DND-41 (cell line): ENCODE measurements around the gene NME7.

Source experiments
- ATAC-seq: fragments of 200-7000 bp; cut with Tn5 transposase; 3 replicates; pipeline ENCODE4 v1.9.1; 2021; ENCODE audit warnings: low read depth; ENCODE audit not compliant: insufficient read depth
- DNase-seq: peaks from one replicate; pipeline ENCODE4 v3.0.0-alpha.2; 2020
- H2AFZ ChIP-seq: 2 replicates; pipeline ENCODE4 v1.6.0; 2012; ENCODE audit warnings: low read depth, low read length
- H3K27ac ChIP-seq: 2 replicates; pipeline ENCODE4 v1.5.1; 2012; ENCODE audit warnings: low read length, inconsistent platforms
- H3K27me3 ChIP-seq: fragments of 200-600 bp; sonication (generic); 2 replicates; pipeline ENCODE4 v1.6.0; 2012; ENCODE audit warnings: low read length, mild to moderate bottlenecking, inconsistent platforms; ENCODE audit not compliant: insufficient read depth, poor library complexity
- H3K36me3 ChIP-seq: 2 replicates; pipeline ENCODE4 v1.5.1; 2012; ENCODE audit warnings: low read length, inconsistent platforms; ENCODE audit not compliant: insufficient read depth
- H3K4me1 ChIP-seq: 2 replicates; pipeline ENCODE4 v1.5.1; 2012; ENCODE audit warnings: mild to moderate bottlenecking, low read length; ENCODE audit not compliant: insufficient read depth
- H3K4me2 ChIP-seq: 2 replicates; pipeline ENCODE4 v1.6.0; 2012; ENCODE audit warnings: mild to moderate bottlenecking, moderate library complexity, low read length, inconsistent platforms; ENCODE audit not compliant: insufficient read depth
- H3K4me3 ChIP-seq, 2 experiments: fragments of 200-600 bp in 1 of 2; shearing (Covaris generic) in 1 of 2; 2 replicates each; pipeline ENCODE4 v1.5.1; 2012 to 2016; ENCODE audit warnings: inconsistent platforms in 2 of 2, low read length in 2 of 2, mild to moderate bottlenecking in 2 of 2, low read depth in 1 of 2, moderate library complexity in 1 of 2
- H3K79me2 ChIP-seq: 2 replicates; pipeline ENCODE4 v1.6.0; 2012; ENCODE audit warnings: low read length, inconsistent platforms; ENCODE audit not compliant: insufficient read depth
- H3K9ac ChIP-seq: 2 replicates; pipeline ENCODE4 v1.6.0; 2012; ENCODE audit warnings: low read depth, mild to moderate bottlenecking, inconsistent platforms, low read length, moderate library complexity
- H3K9me3 ChIP-seq: 2 replicates; pipeline ENCODE4 v1.5.1; 2012; ENCODE audit warnings: low read length, moderate library complexity, mild to moderate bottlenecking, inconsistent platforms; ENCODE audit not compliant: insufficient read depth, severe bottlenecking
- H4K20me1 ChIP-seq: 2 replicates; pipeline ENCODE4 v1.6.0; 2012; ENCODE audit warnings: low read length; ENCODE audit not compliant: insufficient read depth
- CTCF ChIP-seq: IDR thresholded peaks from 2 replicates; pipeline ENCODE4 v1.5.1; 2012; ENCODE audit warnings: borderline replicate concordance, low read length, moderate library complexity, mild to moderate bottlenecking; ENCODE audit not compliant: poor library complexity, severe bottlenecking; ENCODE audit errors: extremely low read depth
- EZH2 ChIP-seq: IDR thresholded peaks from 3 replicates; pipeline ENCODE4 v1.6.1; 2012; ENCODE audit warnings: borderline replicate concordance, low read depth, mild to moderate bottlenecking, moderate library complexity, low read length, inconsistent platforms; ENCODE audit not compliant: severe bottlenecking

Gene NME7

GRCh38 chr1:169367096-169367685 lies 406 bp downstream of the NME7 start:
- TF ChIP-seq EZH2 (no peak), CTCF (no peak)
- peaks cover 39% of the 10 kb centered on the region for H3K79me2 ChIP-seq

GRCh38 chr1:169364948-169365347 lies 2.6 kb downstream of the NME7 start:
- Histone ChIP-seq H2AFZ (no peak overlapping the region), H3K79me2 (peaks cover 31% of the 10 kb centered on the region), H3K4me2 (no peak overlapping the region), H3K36me3 (peaks cover 3% of the 10 kb centered on the region; the same call in 1 of the 2 replicates), H3K4me1 (peaks cover 29% of the 10 kb centered on the region), H4K20me1 (no peaks in the 10 kb centered on the region), H3K4me3 (no peak overlapping the region), H3K27me3 (no peaks in the 10 kb centered on the region), H3K9ac (no peak overlapping the region), H3K27ac (no peak overlapping the region), H3K9me3 (peaks cover 8% of the 10 kb centered on the region)
- TF ChIP-seq EZH2 (no peak), CTCF (no peak)
- DNase-seq (no peak), ATAC-seq (no peak)

More at GRCh38 chr1:169367096-169367685, 406 bp downstream of the NME7 start:
- H3K36me3 ChIP-seq: peaks cover 16% of the 10 kb centered on the region
- no peaks in the 10 kb centered on the region for H4K20me1 ChIP-seq
- peak overlapping the region; percentile 62 for H3K27ac ChIP-seq
- ATAC-seq (no peak), DNase-seq (no peak)
- peaks cover 39% of the 10 kb centered on the region for H3K4me1 ChIP-seq
- peak overlapping the region; percentile 94 for H2AFZ ChIP-seq
- peak overlapping the region; percentile 60 to 86 for H3K4me3 ChIP-seq
- H3K27me3 ChIP-seq: no peaks in the 10 kb centered on the region
- H3K9ac ChIP-seq: peak overlapping the region; percentile 63
- peak overlapping the region; percentile 68 for H3K4me2 ChIP-seq
- H3K9me3 ChIP-seq: peaks cover 8% of the 10 kb centered on the region

GRCh38 chr1:169363046-169363730 lies 4.4 kb downstream of the NME7 start:
- DNase-seq: no peak
- no peak for ATAC-seq
- H3K36me3 ChIP-seq: no peaks in the 10 kb centered on the region; the same call in 1 of the 2 replicates
- peaks cover 16% of the 10 kb centered on the region for H3K4me1 ChIP-seq
- peaks cover 8% of the 10 kb centered on the region for H3K9me3 ChIP-seq
- no peaks in the 10 kb centered on the region for H4K20me1 ChIP-seq
- H3K4me3 ChIP-seq: no peak overlapping the region
- H3K27ac ChIP-seq: no peak overlapping the region
- H3K27me3 ChIP-seq: no peaks in the 10 kb centered on the region
- H3K4me2 ChIP-seq: no peak overlapping the region
- TF ChIP-seq EZH2 (no peak), CTCF (no peak)
- peaks cover 13% of the 10 kb centered on the region for H3K79me2 ChIP-seq
- no peak overlapping the region for H2AFZ ChIP-seq
- H3K9ac ChIP-seq: no peak overlapping the region
